KBM-7 (cell line): ENCODE results near the gene TBX21.
A peak's percentile ranks its signal among the peaks of the same experiment; 100 is the strongest.
"Not testable (repeated sequence)": the region's sequence is repeated elsewhere in the genome, so short reads cannot be mapped to it uniquely, and the experiment has no call there.

Experiments used
- DNase-seq: peaks from one replicate; pipeline ENCODE4 v3.0.0-alpha.2; 2015
- in situ Hi-C: fragments of 300-500 bp; cut with MboI; formaldehyde crosslinking; loops from 2 replicates; pipeline ENCODE4 v1.14.3; 2020; ENCODE audit warnings: low sequenced_read_pairs, low pct_unique_long_range_greater_than_20kb, mixed read lengths

Gene TBX21

DNA sequence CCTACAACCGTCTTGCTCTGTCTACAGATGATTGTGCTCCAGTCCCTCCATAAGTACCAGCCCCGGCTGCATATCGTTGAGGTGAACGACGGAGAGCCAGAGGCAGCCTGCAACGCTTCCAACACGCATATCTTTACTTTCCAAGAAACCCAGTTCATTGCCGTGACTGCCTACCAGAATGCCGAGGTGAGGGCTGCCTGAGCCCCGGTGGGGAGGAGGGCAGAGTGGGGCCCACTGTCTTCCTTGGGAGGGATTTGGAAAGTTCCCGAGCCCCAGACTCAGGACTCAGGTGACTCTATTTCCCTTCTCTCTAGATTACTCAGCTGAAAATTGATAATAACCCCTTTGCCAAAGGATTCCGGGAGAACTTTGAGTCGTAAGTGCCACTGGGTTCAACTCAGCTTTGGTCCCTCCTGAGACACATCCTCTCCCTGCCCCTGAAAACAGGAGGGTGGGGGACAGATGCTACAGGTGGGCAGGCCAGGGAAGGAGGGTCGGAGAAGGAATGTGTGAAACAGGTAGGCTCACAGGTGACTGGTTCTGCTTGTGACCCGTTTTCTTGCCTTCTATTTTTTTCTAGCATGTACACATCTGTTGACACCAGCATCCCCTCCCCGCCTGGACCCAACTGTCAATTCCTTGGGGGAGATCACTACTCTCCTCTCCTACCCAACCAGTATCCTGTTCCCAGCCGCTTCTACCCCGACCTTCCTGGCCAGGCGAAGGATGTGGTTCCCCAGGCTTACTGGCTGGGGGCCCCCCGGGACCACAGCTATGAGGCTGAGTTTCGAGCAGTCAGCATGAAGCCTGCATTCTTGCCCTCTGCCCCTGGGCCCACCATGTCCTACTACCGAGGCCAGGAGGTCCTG, 11.4 kb downstream of the TBX21 start:
- in situ Hi-C loops, result no loop called here
- DNase-seq, result no peak

DNA sequence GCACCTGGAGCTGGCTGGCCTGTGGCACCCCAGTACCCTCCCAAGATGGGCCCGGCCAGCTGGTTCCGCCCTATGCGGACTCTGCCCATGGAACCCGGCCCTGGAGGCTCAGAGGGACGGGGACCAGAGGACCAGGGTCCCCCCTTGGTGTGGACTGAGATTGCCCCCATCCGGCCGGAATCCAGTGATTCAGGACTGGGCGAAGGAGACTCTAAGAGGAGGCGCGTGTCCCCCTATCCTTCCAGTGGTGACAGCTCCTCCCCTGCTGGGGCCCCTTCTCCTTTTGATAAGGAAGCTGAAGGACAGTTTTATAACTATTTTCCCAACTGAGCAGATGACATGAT, 12.0 kb downstream of the TBX21 start:
- in situ Hi-C loops, result no loop called here

DNA sequence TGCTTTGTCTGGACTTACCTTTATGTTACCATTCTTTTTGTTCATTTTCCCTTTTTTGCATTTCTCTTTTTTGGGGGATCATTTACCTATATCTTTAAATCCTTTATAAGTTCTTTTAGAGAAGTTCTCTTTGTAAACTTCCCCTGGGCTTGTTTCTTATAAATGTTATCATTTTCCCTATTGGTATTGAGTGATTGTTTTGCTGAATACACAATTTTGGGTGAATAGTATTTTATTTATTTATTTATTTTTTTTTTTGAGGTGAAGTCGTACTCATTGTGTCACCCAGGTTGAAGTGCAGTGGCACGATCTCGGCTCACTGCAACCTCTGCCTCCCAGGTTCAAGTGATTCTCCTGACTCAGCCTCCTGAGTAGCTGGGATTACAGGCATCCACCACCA, 18.4 kb downstream of the TBX21 start:
- no peak for DNase-seq
- in situ Hi-C loops, result no loop called here

More for the DNA sequence above, 12.0 kb downstream of the TBX21 start:
- no peak for DNase-seq

DNA sequence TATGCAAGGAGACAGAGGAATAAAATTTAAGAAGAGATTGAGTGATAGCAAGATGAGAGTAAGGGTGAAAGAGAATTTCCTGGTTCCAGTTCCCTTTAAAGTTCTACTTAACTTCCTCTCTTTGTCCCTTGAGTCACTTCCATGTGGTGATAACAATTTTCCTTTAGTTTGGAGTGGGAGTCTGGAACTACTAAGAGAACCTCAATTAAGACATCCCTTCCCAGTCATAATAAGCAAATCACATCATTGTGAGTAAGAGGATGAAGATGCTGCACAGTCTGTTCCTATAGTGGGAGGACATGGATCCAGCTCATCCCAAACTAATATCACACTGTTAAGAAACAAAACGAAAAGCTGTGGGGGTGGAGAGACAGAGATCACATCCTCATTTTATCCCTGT, 24.4 kb downstream of the TBX21 start:
- in situ Hi-C loops, result no loop called here
- DNase-seq, result no peak

DNA sequence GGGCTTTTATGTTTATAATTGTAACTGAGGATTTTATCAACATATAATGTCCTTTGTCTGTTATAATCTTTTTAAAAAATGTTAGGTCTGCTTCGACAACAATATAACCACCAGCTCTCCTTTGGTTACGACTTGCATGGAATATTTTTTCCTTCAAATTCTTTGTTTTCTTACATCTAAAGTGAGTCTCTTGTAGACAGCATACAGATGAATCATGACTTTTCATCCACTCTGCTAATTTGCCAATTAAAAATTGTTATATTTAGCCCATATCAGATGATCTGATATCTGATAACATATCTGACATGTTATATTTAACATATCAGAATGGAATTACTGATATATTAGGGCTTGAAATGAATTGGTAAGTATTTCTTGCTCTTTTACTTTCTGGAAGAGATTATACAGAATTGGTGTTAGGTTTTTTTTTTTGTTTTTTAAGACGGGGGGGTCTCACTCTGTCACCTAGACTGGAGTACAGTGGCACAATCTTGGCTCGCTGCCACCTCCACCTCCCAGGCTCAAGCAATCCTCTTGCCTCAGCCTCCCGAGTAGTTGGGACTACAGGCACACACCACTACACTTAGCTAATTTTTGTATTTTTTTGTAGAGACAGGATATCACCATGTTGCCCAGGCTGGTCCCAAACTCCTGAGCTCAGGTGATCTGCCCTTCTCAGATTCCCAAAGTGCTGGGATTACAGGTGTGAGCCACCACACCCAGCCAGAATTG, 27.5 kb downstream of the TBX21 start:
- in situ Hi-C loops, result no loop called here
- no peak for DNase-seq

DNA sequence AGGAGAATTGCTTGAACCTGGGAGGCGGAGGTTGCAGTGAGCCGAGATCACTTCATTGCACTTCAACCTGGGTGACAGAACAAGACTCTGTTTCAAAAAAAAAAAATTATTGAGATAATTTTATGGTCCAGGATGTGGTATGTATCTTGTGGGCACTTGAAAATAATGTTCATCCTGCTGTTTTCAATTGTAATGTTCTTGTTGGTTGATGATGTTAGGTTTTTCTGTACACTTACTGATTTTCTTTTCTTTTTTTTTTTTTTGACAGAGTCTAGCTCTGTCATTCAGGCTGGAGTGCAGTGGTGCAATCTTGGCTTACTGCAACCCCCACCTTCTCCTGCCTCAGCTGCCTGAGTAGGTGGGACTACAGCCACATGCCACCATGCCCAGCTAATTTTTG, 29.7 kb downstream of the TBX21 start:
- DNase-seq, result no peak
- in situ Hi-C loops, result no loop called here

DNA sequence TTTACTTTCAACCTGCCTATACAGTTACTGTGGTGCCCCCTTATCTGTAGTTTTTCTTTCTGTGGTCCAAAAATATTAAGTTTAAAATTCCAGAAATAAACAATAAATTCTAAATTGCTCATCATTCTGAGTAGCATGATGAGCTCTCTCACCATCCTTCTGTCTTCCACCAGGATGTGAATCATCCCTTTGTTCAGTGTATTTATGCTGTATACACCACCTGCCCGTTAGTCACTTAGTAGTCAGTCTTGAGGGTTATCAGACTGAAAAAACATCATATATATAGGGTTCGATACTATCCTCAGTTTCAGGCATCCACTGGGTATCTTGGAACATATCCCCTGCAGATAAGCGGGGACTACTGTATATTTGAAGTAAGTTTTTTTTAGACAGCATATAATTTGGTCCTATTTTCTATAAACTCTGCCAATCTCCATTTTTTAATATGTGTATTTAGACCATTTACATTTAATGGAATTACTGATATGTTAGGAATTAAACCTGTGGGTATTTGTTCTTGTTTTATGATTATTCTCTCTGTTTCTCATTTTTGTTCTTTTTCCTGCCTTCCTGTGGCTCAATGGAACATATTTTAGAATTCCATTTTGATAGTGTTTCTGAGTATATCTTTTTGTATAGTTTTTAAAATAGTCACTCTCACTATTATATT, 31.0 kb downstream of the TBX21 start:
- no peak for DNase-seq
- in situ Hi-C loops, result no loop called here

DNA sequence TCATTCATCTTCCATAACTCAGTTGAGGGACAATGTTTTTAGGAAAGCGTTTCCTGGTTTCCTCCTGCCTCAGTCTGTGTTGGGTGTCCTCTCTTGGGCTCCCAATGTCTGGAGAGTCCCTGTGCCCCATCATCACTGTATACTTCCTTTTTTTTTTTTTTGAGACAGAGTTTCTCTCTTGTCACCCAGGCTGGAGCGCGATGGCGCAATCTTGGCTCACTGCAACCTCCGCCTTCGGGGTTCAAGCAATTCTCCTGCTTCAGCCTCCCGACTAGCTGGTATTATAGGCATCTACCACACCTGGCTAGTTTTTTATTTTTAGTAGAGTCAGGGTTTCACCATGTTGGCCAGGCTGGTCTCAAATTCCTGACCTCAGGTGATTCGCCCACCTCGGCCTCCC, 40.6 kb downstream of the TBX21 start:
- DNase-seq, in situ Hi-C loops: not testable (repeated sequence)

DNA sequence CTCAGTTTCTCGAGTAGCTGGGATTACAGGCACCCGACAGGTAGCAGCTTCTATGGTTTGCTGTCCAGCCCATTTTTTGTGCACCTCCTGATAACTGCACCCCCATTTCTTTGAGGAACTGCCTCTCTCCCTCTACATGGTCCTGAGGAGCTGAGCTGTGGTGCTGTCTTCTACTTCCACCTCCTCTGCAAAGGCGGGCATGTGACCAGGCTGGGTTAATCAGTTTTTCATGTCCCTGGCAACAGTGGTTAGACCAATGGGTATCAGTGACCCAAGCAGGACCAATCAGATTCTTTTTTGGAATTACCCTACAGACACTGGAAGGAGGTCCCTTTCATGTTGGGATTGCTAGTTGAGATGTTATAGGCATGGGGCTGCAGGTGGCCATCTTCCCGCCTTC, 41.3 kb downstream of the TBX21 start:
- DNase-seq, result no peak
- in situ Hi-C loops, result no loop called here

DNA sequence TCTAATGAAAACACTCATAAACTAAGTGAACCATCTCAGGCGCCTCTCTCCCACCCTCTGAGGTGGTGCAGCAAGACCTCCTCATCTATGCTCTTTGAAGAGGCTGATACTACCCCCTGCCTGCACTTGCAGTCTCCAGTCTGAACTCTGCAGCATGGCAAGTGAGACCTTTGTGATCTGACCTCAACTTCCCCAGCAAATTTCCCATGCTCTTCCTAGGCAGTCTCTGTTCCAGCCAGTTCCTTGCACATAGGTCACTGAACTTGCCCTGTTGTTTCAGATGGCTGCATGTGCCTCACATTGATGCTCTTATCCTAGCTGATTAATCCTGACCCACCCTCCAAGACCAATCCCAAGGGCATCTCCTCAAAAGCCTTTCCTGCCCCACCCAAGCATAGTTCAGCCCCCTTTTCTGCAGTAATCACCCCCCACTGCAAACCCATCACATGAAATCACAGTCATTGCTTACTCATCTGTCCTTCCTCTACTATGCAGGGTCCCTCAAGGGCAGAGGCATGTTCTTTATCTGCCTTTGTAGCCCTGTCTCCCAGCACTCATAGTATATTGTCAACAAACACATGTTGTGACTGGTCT, 42.0 kb downstream of the TBX21 start:
- in situ Hi-C loops, result no loop called here
- no peak for DNase-seq

DNA sequence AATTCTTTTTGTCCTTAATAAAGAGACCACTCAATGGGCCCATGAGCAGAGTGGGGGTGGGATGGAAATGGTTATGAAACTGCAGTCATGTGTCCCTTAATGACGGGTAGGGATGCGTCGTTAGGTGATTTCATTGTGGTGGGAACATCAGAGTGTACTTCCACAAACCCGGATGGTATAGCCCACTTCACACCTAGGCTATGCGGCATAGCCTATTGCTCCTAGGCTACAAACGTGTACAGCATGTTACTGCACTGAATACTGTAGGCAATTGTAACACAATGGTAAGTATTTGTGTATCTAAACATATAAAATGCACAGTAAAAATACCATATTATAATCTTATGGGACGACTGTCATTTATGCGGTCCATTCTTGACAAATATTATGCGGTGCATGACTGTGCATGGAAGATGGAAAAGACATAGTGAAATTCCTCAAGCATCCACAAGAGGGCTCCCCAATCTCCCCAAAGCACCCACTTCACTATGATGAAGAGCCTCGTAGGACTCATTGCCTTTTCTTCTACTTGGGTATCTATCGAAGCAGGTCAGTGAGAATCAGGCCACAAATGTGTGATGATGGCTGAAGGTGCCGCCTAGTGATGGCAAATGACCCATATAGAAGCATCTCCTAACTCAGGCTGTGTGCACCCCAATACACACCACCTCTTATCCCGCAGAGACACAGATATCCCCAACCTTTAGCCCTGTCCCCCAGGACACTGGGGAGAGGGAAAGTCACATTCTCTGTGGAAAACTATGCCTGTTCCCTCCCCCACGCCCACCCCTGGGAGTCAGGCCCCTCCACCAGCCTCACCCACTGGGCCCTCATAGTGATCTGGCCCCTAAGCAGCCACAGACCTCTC, 43.5 kb downstream of the TBX21 start:
- in situ Hi-C loops, result no loop called here
- DNase-seq, result peak; percentile 79

DNA sequence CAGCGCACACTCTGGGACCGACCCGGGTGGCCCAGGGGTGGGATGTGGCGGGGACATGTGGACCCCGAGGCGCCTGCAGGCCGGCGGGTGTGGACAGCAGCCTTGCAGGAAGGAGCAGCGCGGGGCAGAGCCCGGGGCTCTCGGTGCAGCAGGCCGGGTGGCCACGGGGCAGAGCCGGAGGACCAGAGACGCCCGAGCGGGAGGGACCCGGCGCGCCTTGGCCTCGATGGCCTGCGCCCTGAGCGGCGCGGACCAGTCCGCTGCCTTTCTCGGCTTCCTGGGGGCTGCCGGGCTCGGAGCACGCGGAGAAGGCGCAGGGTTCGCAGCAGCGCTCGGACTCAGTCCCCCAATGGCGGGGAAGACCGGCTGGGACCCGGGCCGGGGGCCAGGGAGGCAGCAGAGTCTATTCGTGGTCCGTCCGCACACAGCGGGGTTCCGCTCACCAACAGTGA, 45.2 kb downstream of the TBX21 start:
- DNase-seq, result no peak
- in situ Hi-C loops, result no loop called here

DNA sequence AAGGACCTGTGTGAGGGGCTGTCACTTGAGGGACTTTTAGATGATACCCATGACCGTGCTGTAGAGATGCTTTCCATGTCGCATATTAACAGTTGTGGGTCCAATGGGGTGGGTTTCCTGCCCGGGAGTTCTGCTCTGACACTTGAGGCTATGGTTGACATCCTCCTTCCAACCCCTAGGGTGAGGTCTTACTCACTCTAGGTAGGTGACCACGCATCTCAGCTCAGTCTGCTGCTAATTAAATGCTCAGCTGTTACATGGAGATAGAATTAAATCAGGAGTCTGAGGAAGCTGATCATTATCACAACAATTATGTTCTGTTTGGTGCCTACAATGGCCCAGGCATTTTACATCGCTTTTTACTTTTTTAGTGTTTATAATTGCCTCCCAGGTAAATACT, 48.4 kb downstream of the TBX21 start:
- in situ Hi-C loops, result no loop called here
- no peak for DNase-seq

DNA sequence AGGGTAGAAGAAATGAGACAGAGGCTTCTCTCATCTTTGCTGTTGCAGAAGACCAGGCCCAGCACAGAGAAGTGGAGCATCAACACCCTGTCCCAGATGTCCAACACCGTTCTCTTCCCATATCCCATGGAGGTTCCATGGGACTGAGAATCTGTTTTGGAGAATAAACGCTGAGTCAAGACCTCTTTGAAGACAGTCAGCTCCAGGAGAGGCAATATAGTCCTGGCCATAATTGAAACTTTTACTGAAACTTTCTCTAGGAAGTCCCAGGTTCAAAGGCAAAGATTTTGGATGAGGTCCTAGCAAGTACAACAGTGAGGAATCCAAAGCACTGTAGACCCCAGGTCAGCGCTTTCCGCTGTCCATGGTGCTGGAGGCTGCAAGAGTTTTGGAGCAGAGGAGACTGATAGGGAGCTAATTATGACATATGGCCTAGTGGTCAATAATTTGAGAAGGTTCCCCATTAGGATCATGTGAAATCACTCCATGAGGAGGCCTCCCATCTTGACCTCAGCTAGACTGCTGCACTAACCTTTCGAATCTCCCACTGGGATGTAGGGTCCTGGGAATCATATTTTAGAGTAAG, 52.6 kb downstream of the TBX21 start:
- in situ Hi-C loops, result no loop called here
- DNase-seq, result peak; percentile 34

DNA sequence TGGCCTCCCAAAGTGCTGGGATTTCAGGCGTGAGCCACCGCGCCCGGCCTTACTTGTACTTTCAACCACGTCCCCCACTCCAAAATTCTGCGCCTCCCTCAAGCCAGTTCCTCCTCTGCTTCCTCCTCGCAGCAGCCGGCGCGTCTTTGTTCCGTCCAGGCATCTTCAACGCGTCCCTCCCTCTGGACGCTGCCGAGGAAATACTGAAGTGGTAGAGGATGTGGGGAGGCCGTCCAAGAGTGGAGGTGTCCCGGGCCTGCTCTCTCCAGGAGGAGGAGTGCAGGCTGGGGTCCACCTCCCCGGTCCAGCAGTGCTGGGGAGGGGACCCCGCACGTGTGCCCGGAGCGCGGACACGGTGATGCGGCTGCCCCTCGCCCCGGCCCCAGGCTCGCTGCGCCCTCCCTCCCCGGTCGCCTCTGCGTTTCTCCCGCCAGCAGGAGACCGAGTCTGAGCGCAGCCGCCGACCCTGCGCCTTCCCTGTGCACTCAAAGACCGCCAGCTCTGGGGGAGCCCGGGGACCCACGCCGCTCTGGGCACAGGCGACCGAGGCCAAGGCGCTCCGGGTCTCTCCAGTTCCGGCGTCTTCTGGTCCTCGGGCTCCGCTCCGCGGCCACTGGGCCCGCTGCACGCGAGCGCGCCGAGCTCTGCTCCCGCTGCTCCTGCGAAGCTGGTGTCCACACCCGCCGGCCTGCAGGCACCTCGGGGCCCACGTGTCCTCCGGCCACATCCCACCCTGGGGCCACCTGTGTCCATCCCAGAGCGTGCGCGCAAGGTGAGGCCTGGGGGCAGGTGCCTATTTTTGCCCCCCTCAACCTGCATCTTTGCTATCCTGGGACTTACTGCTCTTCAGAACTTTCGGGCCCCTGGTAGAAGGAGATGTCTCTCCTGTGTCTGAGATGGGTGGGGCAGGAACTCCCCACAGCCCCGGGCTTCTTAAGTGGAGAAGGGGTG, 56.9 kb downstream of the TBX21 start:
- DNase-seq, result peak; percentile 53
- in situ Hi-C loops, result no loop called here

DNA sequence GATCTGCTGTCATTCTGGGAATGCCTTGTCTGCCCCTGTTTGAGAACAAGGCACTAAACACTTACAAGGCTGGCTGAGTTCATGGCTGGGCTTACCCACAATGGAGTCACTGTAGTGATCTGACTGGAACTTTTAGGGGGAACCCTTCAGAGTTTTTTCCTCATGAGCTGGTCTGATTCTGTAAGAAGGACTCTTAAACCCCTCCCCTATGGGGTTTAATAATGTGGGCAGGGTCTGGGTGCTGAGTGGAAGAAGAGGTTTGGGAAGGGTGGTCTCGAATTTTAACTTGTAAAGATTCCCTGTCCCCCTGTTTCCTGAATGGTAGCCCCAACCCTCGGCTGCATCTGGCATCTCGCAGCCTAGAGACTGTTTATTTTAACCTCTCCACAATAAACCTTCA, 58.0 kb downstream of the TBX21 start:
- no peak for DNase-seq
- in situ Hi-C loops, result no loop called here

DNA sequence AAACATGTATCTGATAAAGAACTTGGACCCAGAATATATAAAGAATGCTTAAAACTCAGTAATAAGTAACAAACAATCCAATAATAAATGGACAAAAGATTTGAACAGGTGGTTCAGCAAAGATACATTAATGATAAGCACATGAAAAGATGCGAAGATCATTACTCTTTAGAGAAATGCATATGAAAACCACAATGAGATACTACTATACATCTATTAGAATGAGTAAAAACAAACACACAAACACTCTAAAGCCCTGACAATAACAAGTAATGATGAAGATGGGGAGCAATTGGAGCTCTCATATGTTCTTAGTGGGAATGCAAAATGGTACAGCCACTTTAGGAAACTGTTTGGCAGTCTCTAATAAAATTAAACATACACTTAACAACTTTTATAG, 59.4 kb downstream of the TBX21 start:
- DNase-seq, result no peak
- in situ Hi-C loops, result no loop called here
